GM18870 (cell line): ENCODE data around the gene MACF1.
"Not testable (repeated sequence)": the region's sequence is repeated elsewhere in the genome, so short reads cannot be mapped to it uniquely, and the experiment has no call there.

Source experiments
- ATAC-seq: cut with Tn5 transposase; IDR thresholded peaks from one replicate; pipeline ENCODE4 v1.9.1; 2021; ENCODE audit warnings: moderate library complexity; ENCODE audit not compliant: unreplicated experiment

The MACF1 gene

GRCh38 chr1:39485046-39485803, 280.7 kb downstream of the MACF1 start:
- no peak for ATAC-seq

- no peak for ATAC-seq
Measured at GRCh38 chr1:39488012-39488545, 283.6 kb downstream of the MACF1 start.

GRCh38 chr1:39488793-39489566, 284.5 kb downstream of the MACF1 start:
- ATAC-seq = no peak

- ATAC-seq = no peak
Measured at GRCh38 chr1:39489567-39490239, 285.2 kb downstream of the MACF1 start.

GRCh38 chr1:39490596-39491145, 286.2 kb downstream of the MACF1 start:
- ATAC-seq = no peak

GRCh38 chr1:39491146-39491921, 286.8 kb downstream of the MACF1 start, which contains the start of gene BMP8A:
Gene BMP8A (plus strand): TSS chr1:39491636. CDS start chr1:39491992, 356 bp downstream.
- no peak for ATAC-seq

GRCh38 chr1:39492118-39493042, 287.9 kb downstream of the MACF1 start:
- not testable (repeated sequence) for ATAC-seq

GRCh38 chr1:39493043-39493810, 288.7 kb downstream of the MACF1 start:
- not testable (repeated sequence) for ATAC-seq

GRCh38 chr1:39494671-39495410, 290.3 kb downstream of the MACF1 start:
- no peak for ATAC-seq

- ATAC-seq = not testable (repeated sequence)
Measured at GRCh38 chr1:39496520-39496919, 292.0 kb downstream of the MACF1 start.

GRCh38 chr1:39497585-39497984, 293.1 kb downstream of the MACF1 start:
- ATAC-seq = no peak

- not testable (repeated sequence) for ATAC-seq
Measured at GRCh38 chr1:39498096-39498710, 293.7 kb downstream of the MACF1 start.

GRCh38 chr1:39498821-39499220, 294.3 kb downstream of the MACF1 start:
- not testable (repeated sequence) for ATAC-seq

- no peak for ATAC-seq
Measured at GRCh38 chr1:39499668-39500067, 295.2 kb downstream of the MACF1 start.

GRCh38 chr1:39500862-39501389, 296.4 kb downstream of the MACF1 start:
- no peak for ATAC-seq

- no peak for ATAC-seq
Measured at GRCh38 chr1:39501666-39502065, 297.2 kb downstream of the MACF1 start.

GRCh38 chr1:39504436-39504835, 299.9 kb downstream of the MACF1 start:
- ATAC-seq = not testable (repeated sequence)
